Activated CD8-positive, alpha-beta memory T cell treated with anti-CD3 and anti-CD28 coated beads for 1 hour (primary cell): ENCODE data around the gene HSD11B1.

Source experiments
- DNase-seq, 2 donors: peaks; one replicate each; pipeline ENCODE4 v3.0.0-alpha.2; 2020; ENCODE audit warnings: low read depth in 1 of 2; ENCODE audit errors: extremely low read depth in 1 of 2

The HSD11B1 gene

GRCh38 chr1:209751627-209752231 is 47.1 kb downstream of the HSD11B1 start:
- DNase-seq = no peak

GRCh38 chr1:209752890-209753289 is 48.2 kb downstream of the HSD11B1 start:
- DNase-seq = no peak

GRCh38 chr1:209755256-209755655 is 50.6 kb downstream of the HSD11B1 start:
- no peak for DNase-seq

- peak in 1 of 2 donors; percentile 52 for DNase-seq
Observed at GRCh38 chr1:209755926-209756614, 51.4 kb downstream of the HSD11B1 start, which contains the start of gene TRAF3IP3. TSS of gene TRAF3IP3 (plus strand) at chr1:209756053. CDS start at chr1:209760040, 3,987 bp downstream.

- DNase-seq = no peak
Observed at GRCh38 chr1:209756615-209757445, 52.2 kb downstream of the HSD11B1 start.

GRCh38 chr1:209758400-209758799 is 53.8 kb downstream of the HSD11B1 start:
- no peak for DNase-seq

- no peak for DNase-seq
Observed at GRCh38 chr1:209759829-209760359, 55.2 kb downstream of the HSD11B1 start.

GRCh38 chr1:209761011-209761635 is 56.5 kb downstream of the HSD11B1 start:
- DNase-seq = no peak

- no peak for DNase-seq
Observed at GRCh38 chr1:209766051-209766450, 61.4 kb downstream of the HSD11B1 start.

GRCh38 chr1:209767096-209767495 is 62.5 kb downstream of the HSD11B1 start:
- DNase-seq = no peak

GRCh38 chr1:209767706-209768105 is 63.1 kb downstream of the HSD11B1 start:
- no peak for DNase-seq

- DNase-seq = peak; percentile 56 to 59
Observed at GRCh38 chr1:209768354-209768774, 63.7 kb downstream of the HSD11B1 start.

- peak in 1 of 2 donors; percentile 51 for DNase-seq
Observed at GRCh38 chr1:209769171-209769904, 64.7 kb downstream of the HSD11B1 start.

- DNase-seq = no peak
Observed at GRCh38 chr1:209769971-209770370, 65.3 kb downstream of the HSD11B1 start.

- no peak for DNase-seq
Observed at GRCh38 chr1:209770636-209771415, 66.2 kb downstream of the HSD11B1 start.

- no peak for DNase-seq
Observed at GRCh38 chr1:209772126-209772525, 67.5 kb downstream of the HSD11B1 start.

- DNase-seq = no peak
Observed at GRCh38 chr1:209774592-209774991, 69.9 kb downstream of the HSD11B1 start.

- no peak for DNase-seq
Observed at GRCh38 chr1:209775678-209776077, 71.0 kb downstream of the HSD11B1 start.

GRCh38 chr1:209777587-209777986 is 72.9 kb downstream of the HSD11B1 start:
- DNase-seq = no peak
